Fibroblast of mammary gland (primary cell): ENCODE measurements around the gene FOXL3.

Source experiments
- DNase-seq: peaks from one replicate; pipeline ENCODE4 v3.0.0-alpha.2; 2010; ENCODE audit warnings: low read depth
- H3K4me3 ChIP-seq: 2 replicates; pipeline ENCODE4 v1.5.1; 2011; ENCODE audit warnings: low read depth, mild to moderate bottlenecking, low read length, moderate library complexity; ENCODE audit not compliant: control insufficient read depth
- CTCF ChIP-seq: conservative IDR thresholded peaks from 2 replicates; pipeline ENCODE4 v1.5.1; 2011; ENCODE audit warnings: low read depth, low read length, inconsistent platforms; ENCODE audit not compliant: control insufficient read depth, insufficient read depth

Gene FOXL3

GRCh38 chr7:318878-319661, 29.1 kb downstream of the FOXL3 start:
- no peak overlapping the region for H3K4me3 ChIP-seq
- DNase-seq, result no peak
- TF ChIP-seq CTCF, result no peak

- H3K4me3 ChIP-seq, result no peak overlapping the region
- DNase-seq, result no peak
- TF ChIP-seq CTCF, result no peak
These were observed 30.3 kb downstream of the FOXL3 start for GRCh38 chr7:320297-320696.

GRCh38 chr7:322111-322671, 32.2 kb downstream of the FOXL3 start:
- peak; percentile 8 for DNase-seq
- TF ChIP-seq CTCF, result no peak
- H3K4me3 ChIP-seq, result no peak overlapping the region

GRCh38 chr7:322708-323111, 32.7 kb downstream of the FOXL3 start:
- no peak for DNase-seq
- H3K4me3 ChIP-seq, result no peak overlapping the region
- TF ChIP-seq CTCF, result no peak

- H3K4me3 ChIP-seq, result no peak overlapping the region
- DNase-seq, result no peak
- TF ChIP-seq CTCF, result no peak
These were observed 33.4 kb downstream of the FOXL3 start for GRCh38 chr7:323410-323809.

- no peak for TF ChIP-seq CTCF
- H3K4me3 ChIP-seq, result no peak overlapping the region
- no peak for DNase-seq
These were observed 34.0 kb downstream of the FOXL3 start for GRCh38 chr7:324011-324410.
